Endothelial cell (in vitro differentiated cells): Measurements from ENCODE around the gene ZFAND2B. TPM values are rescaled to one million over a fixed set of nuclear protein-coding genes. Genes with fewer than 3 reads are reported as not detected.
A peak's percentile ranks its signal among the peaks of the same experiment; 100 is the strongest.

Experiments
- DNase-seq: peaks from one replicate; pipeline ENCODE4 v3.0.0; 2021; ENCODE audit warnings: low spot score
- H3K27ac Mint-ChIP-seq: one replicate; pipeline ENCODE4 v1.8.0; 2021; ENCODE audit warnings: mixed read lengths, inconsistent platforms; ENCODE audit not compliant: unreplicated experiment
- H3K27me3 Mint-ChIP-seq: one replicate; pipeline ENCODE4 v1.8.0; 2021; ENCODE audit warnings: mild to moderate bottlenecking, moderate library complexity, mixed read lengths, inconsistent platforms; ENCODE audit not compliant: unreplicated experiment
- H3K36me3 Mint-ChIP-seq: one replicate; pipeline ENCODE4 v1.8.0; 2021; ENCODE audit warnings: mild to moderate bottlenecking, low read depth, mixed read lengths, inconsistent platforms; ENCODE audit not compliant: unreplicated experiment
- H3K4me1 Mint-ChIP-seq: one replicate; pipeline ENCODE4 v1.8.0; 2021; ENCODE audit warnings: mild to moderate bottlenecking, mixed read lengths, inconsistent platforms; ENCODE audit not compliant: unreplicated experiment
- H3K4me3 Mint-ChIP-seq: one replicate; pipeline ENCODE4 v1.8.0; 2021; ENCODE audit warnings: mild to moderate bottlenecking, mixed read lengths, inconsistent platforms; ENCODE audit not compliant: unreplicated experiment
- H3K9me3 Mint-ChIP-seq: one replicate; pipeline ENCODE4 v1.8.0; 2021; ENCODE audit warnings: mixed read lengths, inconsistent platforms; ENCODE audit not compliant: unreplicated experiment
- CTCF ChIP-seq: fragments of 200-600 bp; sonication (generic); IDR thresholded peaks from one replicate; pipeline ENCODE4 v1.5.0; 2021; ENCODE audit warnings: antibody characterized with exemption; ENCODE audit not compliant: unreplicated experiment
- total RNA-seq: library from RNA; stranded (reverse); fragmentation: NEBNext Ultra II Directional; extraction: Animal tissue kit (Norgen Biotek cat#: 25700); gene quantifications from one replicate; pipeline ENCODE4 v1.2.1, GENCODE V29; 2021; ENCODE audit not compliant: unreplicated experiment

Gene ZFAND2B
- total RNA-seq, 1 donor from 2014 or later, result 39.7 TPM

- no peak for TF ChIP-seq CTCF
- H3K36me3 Mint-ChIP-seq, result peaks cover 14% of the 10 kb centered on the region
- H3K27me3 Mint-ChIP-seq, result peaks cover 8% of the 10 kb centered on the region
- H3K27ac Mint-ChIP-seq, result no peak overlapping the region
- no peak for DNase-seq
- H3K4me3 Mint-ChIP-seq, result peak overlapping the region; percentile 39
- no peaks in the 10 kb centered on the region for H3K9me3 Mint-ChIP-seq
- H3K4me1 Mint-ChIP-seq, result peaks cover 17% of the 10 kb centered on the region
Observed at GRCh38 chr2:219207884-219208740, 1.5 kb downstream of the ZFAND2B start.

GRCh38 chr2:219209236-219210195 lies 2.9 kb downstream of the ZFAND2B start:
- H3K27me3 Mint-ChIP-seq, result peaks cover 9% of the 10 kb centered on the region
- TF ChIP-seq CTCF, result no peak
- no peak overlapping the region for H3K4me3 Mint-ChIP-seq
- H3K9me3 Mint-ChIP-seq, result no peaks in the 10 kb centered on the region
- H3K36me3 Mint-ChIP-seq, result peaks cover 14% of the 10 kb centered on the region
- H3K27ac Mint-ChIP-seq, result no peak overlapping the region
- no peak for DNase-seq
- H3K4me1 Mint-ChIP-seq, result peaks cover 17% of the 10 kb centered on the region

DNA sequence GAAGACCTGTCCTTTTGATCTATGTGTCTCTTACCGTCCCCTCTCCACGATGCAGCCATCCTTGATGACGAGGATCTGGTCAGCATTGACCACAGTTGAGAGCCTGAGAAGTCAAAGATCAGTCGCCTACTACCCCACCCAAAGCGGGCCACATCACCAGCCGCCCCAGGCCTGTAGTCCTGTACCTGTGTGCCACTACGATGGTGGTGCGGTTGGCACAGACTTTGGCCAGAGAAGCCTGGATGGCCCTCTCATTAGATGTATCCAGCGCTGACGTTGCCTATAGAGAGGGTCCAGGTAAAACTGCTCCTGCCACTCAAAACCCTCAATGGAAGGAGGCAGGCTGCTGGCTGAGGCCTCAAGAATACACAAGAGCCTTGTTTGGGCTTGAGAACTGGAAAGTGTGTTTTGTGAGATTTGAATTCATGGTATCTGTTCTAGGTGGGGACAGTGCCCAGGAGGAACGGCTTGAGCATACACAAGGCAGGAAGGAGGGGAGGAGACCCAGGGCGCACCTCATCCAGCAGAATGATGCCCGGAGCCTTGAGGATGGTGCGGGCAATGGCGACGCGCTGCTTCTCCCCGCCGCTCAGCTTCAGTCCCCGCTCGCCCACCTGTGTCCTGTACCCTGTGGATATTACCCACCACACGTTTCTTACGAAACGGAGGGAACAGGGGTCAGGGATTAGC lies 3.8 kb downstream of the ZFAND2B start:
- Mint-ChIP-seq H3K9me3 (no peaks in the 10 kb centered on the region), H3K4me3 (no peak overlapping the region), H3K27me3 (peaks cover 9% of the 10 kb centered on the region), H3K36me3 (peaks cover 14% of the 10 kb centered on the region), H3K27ac (no peak overlapping the region), H3K4me1 (peaks cover 17% of the 10 kb centered on the region)
- no peak for TF ChIP-seq CTCF
- DNase-seq, result no peak

DNA sequence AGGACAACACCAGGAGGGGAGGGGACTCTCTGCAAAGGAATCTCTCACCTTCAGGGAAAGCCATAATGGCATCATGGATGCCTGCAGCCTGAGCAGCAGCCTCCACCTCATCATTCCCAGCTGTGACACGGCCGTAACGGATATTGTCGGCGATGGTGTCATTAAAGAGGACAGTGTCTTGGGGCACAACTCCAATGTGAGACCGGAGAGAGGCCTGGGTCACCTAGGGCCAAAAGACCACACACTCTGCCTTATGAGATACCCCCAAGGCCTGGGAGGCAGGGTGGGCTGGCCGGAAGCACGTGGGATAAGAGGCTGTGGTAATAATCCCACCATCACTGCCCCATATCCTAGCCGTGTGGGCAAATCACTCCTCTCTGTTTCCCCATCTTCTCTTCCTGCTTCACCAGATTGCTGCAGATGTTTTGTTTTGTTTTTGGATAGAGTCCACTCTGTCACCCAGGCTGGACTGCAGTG lies 4.3 kb downstream of the ZFAND2B start:
- Mint-ChIP-seq H3K9me3 (no peaks in the 10 kb centered on the region), H3K4me3 (no peak overlapping the region), H3K27ac (no peak overlapping the region), H3K4me1 (peaks cover 17% of the 10 kb centered on the region), H3K27me3 (peaks cover 9% of the 10 kb centered on the region), H3K36me3 (peaks cover 14% of the 10 kb centered on the region)
- DNase-seq, result no peak
- no peak for TF ChIP-seq CTCF
